CD14-positive monocyte (primary cell): ENCODE measurements around the gene PHETA2. TPM values are rescaled to one million over a fixed set of nuclear protein-coding genes. Genes with fewer than 3 reads are reported as not detected.

Experiments used
- DNase-seq, 3 donors: peaks; one replicate each; pipeline ENCODE4 v3.0.0-alpha.2; 2011 to 2022
- H2AFZ ChIP-seq: 2 replicates; pipeline ENCODE4 v1.6.0; 2012; ENCODE audit warnings: mild to moderate bottlenecking, low read depth, low read length, inconsistent platforms; ENCODE audit not compliant: insufficient read depth, poor library complexity, severe bottlenecking
- H3K27ac ChIP-seq, 2 donors: 1 replicate in 1 of 2; 2 replicates in 1 of 2; pipeline ENCODE4 v1.5.1; 2012 to 2013; ENCODE audit warnings: low read length in 2 of 2, control low read depth in 1 of 2, inconsistent platforms in 1 of 2, low read depth in 1 of 2, mild to moderate bottlenecking in 1 of 2
- H3K27me3 ChIP-seq, 2 donors: one replicate each; pipeline versions ENCODE4 v1.6.0 to v1.6.1; 2011 to 2013; ENCODE audit warnings: low read length in 2 of 2; ENCODE audit not compliant: control insufficient read depth in 2 of 2, insufficient read depth in 2 of 2
- H3K36me3 ChIP-seq, 2 donors: replicated peaks in 1 of 2; 1 replicate in 1 of 2; 2 replicates in 1 of 2; pipeline versions ENCODE4 v1.5.1 to v1.6.1; 2012 to 2013; ENCODE audit warnings: low read length in 2 of 2, control low read depth in 1 of 2, inconsistent platforms in 1 of 2, mild to moderate bottlenecking in 1 of 2; ENCODE audit not compliant: insufficient read depth in 2 of 2, control insufficient read depth in 1 of 2
- H3K4me1 ChIP-seq, 2 donors: 1 replicate in 1 of 2; 2 replicates in 1 of 2; pipeline versions ENCODE4 v1.5.1 to v1.6.1; 2012 to 2013; ENCODE audit warnings: low read length in 2 of 2, control low read depth in 1 of 2, inconsistent platforms in 1 of 2, mild to moderate bottlenecking in 1 of 2, moderate library complexity in 1 of 2; ENCODE audit not compliant: insufficient read depth in 2 of 2, control insufficient read depth in 1 of 2
- H3K4me2 ChIP-seq: replicated peaks from 2 replicates; pipeline ENCODE3; 2012; ENCODE audit warnings: low read length, moderate library complexity, mild to moderate bottlenecking; ENCODE audit not compliant: poor library complexity, severe bottlenecking; ENCODE audit errors: extremely low read depth
- H3K4me3 ChIP-seq, 3 experiments: fragments of 200-600 bp in 1 of 3; sonication (generic) in 1 of 3; replicated peaks in 1 of 3; 1 replicate in 2 of 3; 2 replicates in 1 of 3; pipeline ENCODE4 v1.5.1; 2011 to 2013; ENCODE audit warnings: low read length in 3 of 3, mild to moderate bottlenecking in 3 of 3, control low read depth in 2 of 3, low read depth in 2 of 3, inconsistent platforms in 1 of 3, moderate library complexity in 1 of 3
- H3K79me2 ChIP-seq: 2 replicates; pipeline ENCODE4 v1.6.0; 2012; ENCODE audit warnings: mild to moderate bottlenecking, control low read depth, inconsistent platforms, low read length, moderate library complexity; ENCODE audit not compliant: insufficient read depth
- H3K9ac ChIP-seq: 2 replicates; pipeline ENCODE4 v1.6.0; 2017; ENCODE audit warnings: low read length, mild to moderate bottlenecking; ENCODE audit not compliant: insufficient read depth, poor library complexity, severe bottlenecking
- H3K9me3 ChIP-seq, 2 donors: replicated peaks in 1 of 2; 1 replicate in 1 of 2; 2 replicates in 1 of 2; pipeline versions ENCODE4 v1.5.1 to v1.6.1; 2012 to 2013; ENCODE audit warnings: low read length in 2 of 2, control low read depth in 1 of 2; ENCODE audit not compliant: control insufficient read depth in 1 of 2, insufficient read depth in 1 of 2
- H4K20me1 ChIP-seq: 2 replicates; pipeline ENCODE4 v1.6.0; 2012; ENCODE audit warnings: mild to moderate bottlenecking, low read length, control low read depth, moderate library complexity; ENCODE audit not compliant: insufficient read depth
- H3K27ac Mint-ChIP-seq, 7 donors: one replicate each; pipeline ENCODE4 v1.8.0; 2020; ENCODE audit warnings: mild to moderate bottlenecking in 7 of 7, mixed read lengths in 7 of 7, moderate library complexity in 6 of 7, inconsistent platforms in 2 of 7
- H3K27me3 Mint-ChIP-seq, 3 donors: one replicate each; pipeline ENCODE4 v1.8.0; 2021 to 2022; ENCODE audit warnings: low read depth in 3 of 3, mild to moderate bottlenecking in 3 of 3, mixed read lengths in 3 of 3, moderate library complexity in 3 of 3, inconsistent platforms in 1 of 3
- H3K36me3 Mint-ChIP-seq, 2 donors: one replicate each; pipeline ENCODE4 v1.8.0; 2020; ENCODE audit warnings: mixed read lengths in 2 of 2, inconsistent platforms in 1 of 2, mild to moderate bottlenecking in 1 of 2
- H3K4me1 Mint-ChIP-seq: one replicate; pipeline ENCODE4 v1.8.0; 2020; ENCODE audit warnings: mild to moderate bottlenecking, mixed read lengths
- H3K4me3 Mint-ChIP-seq, 2 donors: one replicate each; pipeline ENCODE4 v1.8.0; 2020; ENCODE audit warnings: mild to moderate bottlenecking in 2 of 2, mixed read lengths in 2 of 2, moderate library complexity in 1 of 2
- H3K9me3 Mint-ChIP-seq, 7 donors: one replicate each; pipeline ENCODE4 v1.8.0; 2020 to 2022; ENCODE audit warnings: mixed read lengths in 7 of 7, mild to moderate bottlenecking in 6 of 7, moderate library complexity in 6 of 7, inconsistent platforms in 2 of 7
- WGBS: methylation state at CpG from one replicate; pipeline ENCODE4 v1.1.5; 2013; ENCODE audit warnings: missing lambda C conversion rate; ENCODE audit not compliant: insufficient coverage; 5-methylcytosine and 5-hydroxymethylcytosine counted together
- intact Hi-C, 2 donors: fragments of 100-400 bp; cut with micrococcal nuclease; formaldehyde crosslinking; loops; one replicate each; pipeline versions ENCODE4 v1.15.0 to v1.15.1; 2023
- polyA plus RNA-seq, 3 donors: library from polyadenylated mRNA; depleted of rRNA in 1 of 3; unstranded in 2 of 3; stranded (reverse) in 1 of 3; fragments of 300-500 nt in 2 of 3; fragments of >200 nt in 1 of 3; fragmentation: Illumina TruSeq in 2 of 3; gene quantifications; 1 replicate in 2 of 3; 2 replicates in 1 of 3; pipeline ENCODE4 v1.2.3, GENCODE V29; 2012 to 2021
- TF ChIP-seq, protein P1 (sequence below): fragments of 200-600 bp; IDR thresholded peaks from one replicate; pipeline ENCODE4 v1.8.0; 2022; ENCODE audit warnings: antibody characterized with exemption, mild to moderate bottlenecking

The PHETA2 gene
- polyA plus RNA-seq, 3 donors = 2.4 to 3.6 (median 3.3) TPM

DNA sequence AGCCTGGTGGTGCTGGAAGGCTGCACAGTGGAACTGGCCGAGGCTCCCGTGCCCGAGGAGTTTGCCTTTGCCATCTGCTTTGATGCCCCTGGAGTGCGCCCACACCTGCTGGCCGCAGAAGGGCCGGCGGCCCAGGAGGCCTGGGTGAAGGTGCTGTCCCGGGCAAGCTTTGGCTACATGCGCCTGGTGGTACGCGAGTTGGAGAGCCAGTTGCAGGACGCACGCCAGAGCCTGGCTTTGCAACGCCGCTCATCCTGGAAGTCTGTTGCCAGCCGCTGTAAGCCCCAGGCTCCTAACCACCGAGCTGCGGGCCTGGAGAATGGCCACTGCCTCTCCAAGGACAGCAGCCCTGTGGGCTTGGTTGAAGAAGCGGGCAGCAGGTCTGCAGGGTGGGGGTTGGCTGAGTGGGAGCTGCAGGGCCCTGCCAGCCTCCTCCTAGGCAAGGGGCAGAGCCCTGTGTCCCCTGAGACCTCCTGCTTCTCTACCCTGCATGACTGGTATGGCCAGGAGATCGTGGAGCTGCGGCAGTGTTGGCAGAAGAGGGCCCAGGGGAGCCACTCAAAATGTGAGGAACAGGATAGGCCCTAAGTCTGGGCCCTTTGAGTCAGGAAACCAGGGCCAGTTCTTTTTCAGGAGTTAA, 3.6 kb downstream of the PHETA2 start:
- peaks cover 48% of the 10 kb centered on the region for H3K4me1 Mint-ChIP-seq
- H3K9ac ChIP-seq = no peak overlapping the region

DNA sequence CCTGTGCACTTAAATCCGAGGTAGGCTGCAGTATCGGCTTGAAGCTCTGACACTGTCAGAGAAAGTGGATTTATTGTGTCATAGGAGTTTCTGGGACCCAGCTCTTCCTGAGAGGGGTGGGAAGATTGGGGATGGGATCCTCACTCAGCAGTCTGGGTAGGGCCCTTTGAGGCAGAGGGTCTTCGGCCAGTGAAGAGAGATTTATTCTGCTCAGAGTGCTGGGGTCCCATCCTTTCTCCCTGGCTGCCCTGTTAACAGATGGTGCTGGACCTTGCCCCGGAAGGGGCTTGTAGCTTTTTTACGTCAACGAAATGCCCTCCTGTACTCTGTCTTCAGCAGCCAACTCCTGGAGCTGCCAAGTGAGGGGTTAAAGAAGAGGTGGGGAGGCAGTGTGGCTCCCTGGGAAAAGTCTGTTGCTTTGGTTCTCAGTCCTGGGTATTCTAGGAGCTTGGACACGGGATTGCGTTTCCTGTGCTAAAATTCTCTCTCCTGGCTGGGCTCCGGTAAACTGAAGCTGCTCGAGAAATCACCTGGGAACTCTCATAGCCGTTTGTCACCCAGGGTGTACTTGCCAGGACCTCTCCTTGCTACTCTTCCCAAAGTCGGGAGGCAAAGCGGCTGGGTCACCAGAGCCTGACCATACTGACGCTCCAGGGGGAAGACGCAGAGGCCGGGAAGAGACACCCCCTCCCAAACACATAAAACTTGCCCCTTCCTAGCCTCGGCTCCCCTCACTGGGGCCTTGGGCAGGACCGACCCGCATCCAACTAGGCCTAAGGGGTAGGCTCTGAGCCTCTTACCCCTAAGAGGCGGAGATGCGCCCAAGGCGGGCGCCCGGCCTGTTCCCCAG, 4.6 kb downstream of the PHETA2 start:
- intact Hi-C loops = no loop called here
- Mint-ChIP-seq H3K36me3 (peaks cover 17 to 36% of the 10 kb centered on the region in 2 donors), H3K27ac (peak overlapping the region; percentile 95 to 99 (median 98)), H3K4me3 (peak overlapping the region; percentile 87 to 94), H3K4me1 (peaks cover 38% of the 10 kb centered on the region), H3K9me3 (no peaks in the 10 kb centered on the region), H3K27me3 (peaks cover 0 to 4% (median 0%) of the 10 kb centered on the region in 3 donors)
- peak overlapping the region; percentile 85 for H2AFZ ChIP-seq
- no peaks in the 10 kb centered on the region for H3K27me3 ChIP-seq
- no peak for DNase-seq
- peaks cover 15 to 39% of the 10 kb centered on the region in 2 donors for H3K36me3 ChIP-seq
- TF ChIP-seq, protein P1, sequence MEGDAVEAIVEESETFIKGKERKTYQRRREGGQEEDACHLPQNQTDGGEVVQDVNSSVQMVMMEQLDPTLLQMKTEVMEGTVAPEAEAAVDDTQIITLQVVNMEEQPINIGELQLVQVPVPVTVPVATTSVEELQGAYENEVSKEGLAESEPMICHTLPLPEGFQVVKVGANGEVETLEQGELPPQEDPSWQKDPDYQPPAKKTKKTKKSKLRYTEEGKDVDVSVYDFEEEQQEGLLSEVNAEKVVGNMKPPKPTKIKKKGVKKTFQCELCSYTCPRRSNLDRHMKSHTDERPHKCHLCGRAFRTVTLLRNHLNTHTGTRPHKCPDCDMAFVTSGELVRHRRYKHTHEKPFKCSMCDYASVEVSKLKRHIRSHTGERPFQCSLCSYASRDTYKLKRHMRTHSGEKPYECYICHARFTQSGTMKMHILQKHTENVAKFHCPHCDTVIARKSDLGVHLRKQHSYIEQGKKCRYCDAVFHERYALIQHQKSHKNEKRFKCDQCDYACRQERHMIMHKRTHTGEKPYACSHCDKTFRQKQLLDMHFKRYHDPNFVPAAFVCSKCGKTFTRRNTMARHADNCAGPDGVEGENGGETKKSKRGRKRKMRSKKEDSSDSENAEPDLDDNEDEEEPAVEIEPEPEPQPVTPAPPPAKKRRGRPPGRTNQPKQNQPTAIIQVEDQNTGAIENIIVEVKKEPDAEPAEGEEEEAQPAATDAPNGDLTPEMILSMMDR = no peak
- peak overlapping the region; percentile 12 to 86 (median 30) for H3K4me3 ChIP-seq
- WGBS = 77% methylated on average over 24 of the region's 24 CpGs
- no peaks in the 10 kb centered on the region for H4K20me1 ChIP-seq
- H3K9ac ChIP-seq = peak overlapping the region; percentile 86
- H3K79me2 ChIP-seq = peaks cover 50% of the 10 kb centered on the region
- H3K4me1 ChIP-seq = peaks cover 35 to 50% of the 10 kb centered on the region in 2 donors
- peak overlapping the region; percentile 95 to 98 for H3K27ac ChIP-seq
- H3K9me3 ChIP-seq = no peaks in the 10 kb centered on the region
- H3K4me2 ChIP-seq = peak overlapping the region; percentile 85

More for the DNA sequence above, 3.6 kb downstream of the PHETA2 start:
- TF ChIP-seq, protein P1 = no peak
- Histone ChIP-seq H3K4me3 (no peak overlapping the region), H3K27ac (peak overlapping the region in 1 of 2 donors; percentile 98), H3K4me2 (no peak overlapping the region), H3K79me2 (peaks cover 40% of the 10 kb centered on the region), H3K27me3 (no peaks in the 10 kb centered on the region), H4K20me1 (no peaks in the 10 kb centered on the region), H3K4me1 (peaks cover 37 to 59% of the 10 kb centered on the region in 2 donors), H3K36me3 (peaks cover 5 to 28% of the 10 kb centered on the region in 2 donors), H3K9me3 (no peaks in the 10 kb centered on the region), H2AFZ (no peak overlapping the region)
- intact Hi-C loops = no loop called here
- no peak for DNase-seq
- Mint-ChIP-seq H3K36me3 (peaks cover 12 to 27% of the 10 kb centered on the region in 2 donors), H3K9me3 (no peaks in the 10 kb centered on the region), H3K4me3 (no peak overlapping the region), H3K27me3 (peaks cover 0 to 5% (median 0%) of the 10 kb centered on the region in 3 donors), H3K27ac (peak overlapping the region in 6 of 7 donors; percentile 50 to 99 (median 98))
- WGBS = 95% methylated on average over 20 of the region's 21 CpGs
